HepG2 (cell line): Measurements from ENCODE around the gene SRRM1. TPM values are rescaled to one million over a fixed set of nuclear protein-coding genes. Genes with fewer than 3 reads are reported as not detected.

ENCODE experiments used
- ATM ChIP-seq: fragments of 450-650 bp; IDR thresholded peaks from 2 replicates; pipeline ENCODE4 v1.7.1; 2017; ENCODE audit warnings: mild to moderate bottlenecking, borderline replicate concordance
- EED ChIP-seq: sonication (generic); formaldehyde crosslinking; IDR thresholded peaks from 2 replicates; pipeline ENCODE4 v1.5.0; 2020; ENCODE audit warnings: mild to moderate bottlenecking, missing genetic modification reagents
- KDM3A ChIP-seq: IDR thresholded peaks from 2 replicates; pipeline ENCODE4 v1.6.1; 2018; ENCODE audit warnings: low read depth, missing compliant biosample characterization
- NFE2L1 ChIP-seq: sonication (generic); formaldehyde crosslinking; IDR thresholded peaks from 2 replicates; pipeline ENCODE4 v1.4.0; 2020; ENCODE audit warnings: missing genetic modification reagents, mild to moderate bottlenecking, borderline replicate concordance
- RAD51 ChIP-seq: fragments of 450-650 bp; IDR thresholded peaks from 2 replicates; pipeline ENCODE4 v1.6.1; 2016; ENCODE audit warnings: borderline replicate concordance
- SNAPC5 ChIP-seq: sonication (generic); formaldehyde crosslinking; IDR thresholded peaks from 2 replicates; pipeline ENCODE4 v1.8.1; 2023; ENCODE audit warnings: mild to moderate bottlenecking, missing genetic modification reagents, borderline replicate concordance
- SNRNP70 ChIP-seq: fragments of 200-400 bp; formaldehyde crosslinking; IDR thresholded peaks from 2 replicates; pipeline ENCODE4 v1.6.1; 2017; ENCODE audit warnings: mild to moderate bottlenecking, low read depth, low read length, moderate library complexity
- SP2 ChIP-seq: sonication (generic); formaldehyde crosslinking; IDR thresholded peaks from 2 replicates; pipeline ENCODE4 v1.5.1; 2020; ENCODE audit warnings: mild to moderate bottlenecking, missing genetic modification reagents
- TP53 ChIP-seq: sonication (generic); formaldehyde crosslinking; conservative IDR thresholded peaks from 2 replicates; pipeline ENCODE4 v1.4.0; 2020; ENCODE audit warnings: missing genetic modification reagents
- ZBTB43 ChIP-seq: sonication (generic); formaldehyde crosslinking; conservative IDR thresholded peaks from 2 replicates; pipeline ENCODE4 v1.4.0; 2020; ENCODE audit warnings: missing genetic modification reagents
- ZBTB8A ChIP-seq: sonication (generic); formaldehyde crosslinking; IDR thresholded peaks from 2 replicates; pipeline ENCODE4 v1.4.0; 2020; ENCODE audit warnings: mild to moderate bottlenecking, low read depth, missing genetic modification reagents, borderline replicate concordance
- ZNF138 ChIP-seq: sonication (generic); formaldehyde crosslinking; IDR thresholded peaks from 2 replicates; pipeline ENCODE4 v1.5.0; 2020; ENCODE audit warnings: mild to moderate bottlenecking, low read depth, missing genetic modification reagents
- ZNF512 ChIP-seq: sonication (generic); formaldehyde crosslinking; IDR thresholded peaks from 2 replicates; pipeline ENCODE4 v1.4.0; 2020; ENCODE audit warnings: mild to moderate bottlenecking, missing genetic modification reagents
- ZSCAN21 ChIP-seq: sonication (generic); formaldehyde crosslinking; IDR thresholded peaks from 2 replicates; pipeline ENCODE4 v1.8.0; 2022; ENCODE audit warnings: mild to moderate bottlenecking, missing genetic modification reagents, moderate library complexity, borderline replicate concordance
- polyA plus RNA-seq, 8 experiments: library from polyadenylated mRNA; depleted of rRNA in 3 of 8; stranded (reverse) in 7 of 8; unstranded in 1 of 8; fragments of >200 nt; fragmentation: Illumina TruSeq in 4 of 8; extraction: Trizol in 4 of 8; gene quantifications; 2 replicates each; pipeline versions ENCODE4 v1.2.1 to v1.2.3, GENCODE V29; 2011 to 2016; ENCODE audit warnings: low read depth in 4 of 8, missing spikeins in 1 of 8, mixed read lengths in 1 of 8; ENCODE audit not compliant: insufficient read depth in 1 of 8
- total RNA-seq, 5 experiments: library from RNA; depleted of rRNA; stranded (reverse); fragments of >200 nt; fragmentation: Illumina TruSeq; extraction: Trizol; gene quantifications; 2 replicates each; pipeline ENCODE4 v1.2.3, GENCODE V29; 2016; ENCODE audit warnings: low read depth in 1 of 5
- TF ChIP-seq, protein P1 (sequence below): sonication (generic); formaldehyde crosslinking; IDR thresholded peaks from 2 replicates; pipeline ENCODE4 v1.5.1; 2020; ENCODE audit warnings: mild to moderate bottlenecking, missing genetic modification reagents, moderate library complexity
- TF ChIP-seq, protein P2 (sequence below): sonication (generic); formaldehyde crosslinking; IDR thresholded peaks from 2 replicates; pipeline ENCODE4 v1.5.0; 2020; ENCODE audit warnings: missing genetic modification reagents

The SRRM1 gene
- total and polyA plus RNA-seq, 2 of the 13 experiments (the other 11 are each of a cell fraction or from before 2014, with no cell fraction given): 31.6 to 44.5 TPM

DNA sequence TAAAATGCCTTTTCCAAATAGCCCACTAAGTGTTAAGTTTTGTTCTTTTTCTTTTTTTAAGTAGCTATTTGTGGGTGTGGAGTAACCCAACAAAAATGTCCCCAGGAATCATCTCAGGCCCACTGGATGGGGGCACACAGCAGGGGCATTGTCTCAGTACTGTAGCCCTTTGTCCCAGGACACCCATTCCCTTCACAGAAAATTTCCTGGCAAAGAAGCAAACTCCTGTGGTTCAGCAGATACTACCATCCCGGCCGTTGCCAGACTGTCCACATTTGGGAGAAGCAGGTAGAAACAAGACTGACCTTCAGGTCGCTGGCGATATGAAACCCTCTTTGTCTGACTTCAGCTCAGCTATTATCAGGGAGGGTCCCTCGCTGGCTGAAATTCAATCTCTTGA, 23.7 kb upstream of the SRRM1 start (continued):
- TF ChIP-seq, protein P1, sequence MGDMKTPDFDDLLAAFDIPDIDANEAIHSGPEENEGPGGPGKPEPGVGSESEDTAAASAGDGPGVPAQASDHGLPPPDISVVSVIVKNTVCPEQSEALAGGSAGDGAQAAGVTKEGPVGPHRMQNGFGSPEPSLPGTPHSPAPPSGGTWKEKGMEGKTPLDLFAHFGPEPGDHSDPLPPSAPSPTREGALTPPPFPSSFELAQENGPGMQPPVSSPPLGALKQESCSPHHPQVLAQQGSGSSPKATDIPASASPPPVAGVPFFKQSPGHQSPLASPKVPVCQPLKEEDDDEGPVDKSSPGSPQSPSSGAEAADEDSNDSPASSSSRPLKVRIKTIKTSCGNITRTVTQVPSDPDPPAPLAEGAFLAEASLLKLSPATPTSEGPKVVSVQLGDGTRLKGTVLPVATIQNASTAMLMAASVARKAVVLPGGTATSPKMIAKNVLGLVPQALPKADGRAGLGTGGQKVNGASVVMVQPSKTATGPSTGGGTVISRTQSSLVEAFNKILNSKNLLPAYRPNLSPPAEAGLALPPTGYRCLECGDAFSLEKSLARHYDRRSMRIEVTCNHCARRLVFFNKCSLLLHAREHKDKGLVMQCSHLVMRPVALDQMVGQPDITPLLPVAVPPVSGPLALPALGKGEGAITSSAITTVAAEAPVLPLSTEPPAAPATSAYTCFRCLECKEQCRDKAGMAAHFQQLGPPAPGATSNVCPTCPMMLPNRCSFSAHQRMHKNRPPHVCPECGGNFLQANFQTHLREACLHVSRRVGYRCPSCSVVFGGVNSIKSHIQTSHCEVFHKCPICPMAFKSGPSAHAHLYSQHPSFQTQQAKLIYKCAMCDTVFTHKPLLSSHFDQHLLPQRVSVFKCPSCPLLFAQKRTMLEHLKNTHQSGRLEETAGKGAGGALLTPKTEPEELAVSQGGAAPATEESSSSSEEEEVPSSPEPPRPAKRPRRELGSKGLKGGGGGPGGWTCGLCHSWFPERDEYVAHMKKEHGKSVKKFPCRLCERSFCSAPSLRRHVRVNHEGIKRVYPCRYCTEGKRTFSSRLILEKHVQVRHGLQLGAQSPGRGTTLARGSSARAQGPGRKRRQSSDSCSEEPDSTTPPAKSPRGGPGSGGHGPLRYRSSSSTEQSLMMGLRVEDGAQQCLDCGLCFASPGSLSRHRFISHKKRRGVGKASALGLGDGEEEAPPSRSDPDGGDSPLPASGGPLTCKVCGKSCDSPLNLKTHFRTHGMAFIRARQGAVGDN (CRISPR knock-in tag): no peak
- no peak for TF ChIP-seq ZNF512 (CRISPR knock-in tag)
- no peak for TF ChIP-seq EED (CRISPR knock-in tag)
- TF ChIP-seq RAD51: no peak
- no peak for TF ChIP-seq KDM3A (CRISPR knock-in tag)
- TF ChIP-seq NFE2L1 (CRISPR knock-in tag): no peak
- no peak for TF ChIP-seq SNAPC5 (CRISPR knock-in tag)
- no peak for TF ChIP-seq ATM
- no peak for TF ChIP-seq ZBTB43 (CRISPR knock-in tag)
- no peak for TF ChIP-seq ZBTB8A (CRISPR knock-in tag)
- no peak for TF ChIP-seq SNRNP70
- TF ChIP-seq ZNF138 (CRISPR knock-in tag): no peak
- TF ChIP-seq TP53 (CRISPR knock-in tag): no peak
- TF ChIP-seq ZSCAN21 (CRISPR knock-in tag): no peak
- TF ChIP-seq SP2 (CRISPR knock-in tag): no peak
- TF ChIP-seq, protein P2, sequence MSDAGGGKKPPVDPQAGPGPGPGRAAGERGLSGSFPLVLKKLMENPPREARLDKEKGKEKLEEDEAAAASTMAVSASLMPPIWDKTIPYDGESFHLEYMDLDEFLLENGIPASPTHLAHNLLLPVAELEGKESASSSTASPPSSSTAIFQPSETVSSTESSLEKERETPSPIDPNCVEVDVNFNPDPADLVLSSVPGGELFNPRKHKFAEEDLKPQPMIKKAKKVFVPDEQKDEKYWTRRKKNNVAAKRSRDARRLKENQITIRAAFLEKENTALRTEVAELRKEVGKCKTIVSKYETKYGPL (CRISPR knock-in tag): no peak
